Large intestine (tissue), 3 donors: ENCODE measurements around the gene HSPB8. TPM values are rescaled to one million over a fixed set of nuclear protein-coding genes. Genes with fewer than 3 reads are reported as not detected.
"Not testable (repeated sequence)": the region's sequence is repeated elsewhere in the genome, so short reads cannot be mapped to it uniquely, and the experiment has no call there.

Source experiments
- DNase-seq, 2 donors: peaks; one replicate each; pipeline versions ENCODE4 v3.0.0 to v3.0.0-alpha.2; 2013
- H3K27ac ChIP-seq: one replicate; pipeline ENCODE4 v1.5.1; 2013; ENCODE audit warnings: low read length
- H3K27me3 ChIP-seq: 2 replicates; pipeline ENCODE4 v1.6.1; 2013; ENCODE audit warnings: low read length; ENCODE audit not compliant: control insufficient read depth, insufficient read depth
- H3K36me3 ChIP-seq: 2 replicates; pipeline ENCODE4 v1.6.1; 2013; ENCODE audit warnings: low read length; ENCODE audit not compliant: control insufficient read depth, insufficient read depth
- H3K4me1 ChIP-seq: one replicate; pipeline ENCODE4 v1.6.1; 2013; ENCODE audit warnings: low read length; ENCODE audit not compliant: control insufficient read depth, insufficient read depth
- H3K4me3 ChIP-seq: one replicate; pipeline ENCODE4 v1.5.1; 2013; ENCODE audit warnings: low read length
- H3K9me3 ChIP-seq: one replicate; pipeline ENCODE4 v1.6.1; 2013; ENCODE audit warnings: mild to moderate bottlenecking, low read depth, low read length, moderate library complexity; ENCODE audit not compliant: control insufficient read depth
- WGBS: methylation state at CpG from one replicate; pipeline ENCODE4 v1.1.5; 2013; ENCODE audit warnings: low lambda C conversion rate; ENCODE audit not compliant: insufficient coverage; 5-methylcytosine and 5-hydroxymethylcytosine counted together
- polyA plus RNA-seq: library from polyadenylated mRNA; unstranded; fragments of 120-200 nt; gene quantifications from one replicate; pipeline ENCODE4 v1.2.1, GENCODE V29; 2013

Gene HSPB8
- polyA plus RNA-seq, 1 donor = 8.4 TPM

GRCh38 chr12:119204671-119205285 is 26.0 kb downstream of the HSPB8 start:
- no peak overlapping the region for H3K27ac ChIP-seq
- no peaks in the 10 kb centered on the region for H3K4me1 ChIP-seq
- no peaks in the 10 kb centered on the region for H3K36me3 ChIP-seq
- no CpG with 5 or more reads among the region's 7 CpGs for WGBS
- no peaks in the 10 kb centered on the region for H3K27me3 ChIP-seq
- no peak overlapping the region for H3K4me3 ChIP-seq
- H3K9me3 ChIP-seq = no peaks in the 10 kb centered on the region
- no peak for DNase-seq

- Histone ChIP-seq H3K4me1 (no peaks in the 10 kb centered on the region), H3K27ac (no peak overlapping the region), H3K36me3 (no peaks in the 10 kb centered on the region), H3K4me3 (no peak overlapping the region), H3K27me3 (no peaks in the 10 kb centered on the region), H3K9me3 (no peaks in the 10 kb centered on the region)
- no peak for DNase-seq
- no CpG with 5 or more reads among the region's 8 CpGs for WGBS
These were observed 27.8 kb downstream of the HSPB8 start for GRCh38 chr12:119206348-119207062.

GRCh38 chr12:119207063-119207560 is 28.4 kb downstream of the HSPB8 start:
- no peak overlapping the region for H3K27ac ChIP-seq
- no peak for DNase-seq
- H3K4me1 ChIP-seq = no peaks in the 10 kb centered on the region
- H3K9me3 ChIP-seq = no peaks in the 10 kb centered on the region
- H3K36me3 ChIP-seq = no peaks in the 10 kb centered on the region
- WGBS = no CpG with 5 or more reads among the region's 2 CpGs
- no peaks in the 10 kb centered on the region for H3K27me3 ChIP-seq
- H3K4me3 ChIP-seq = no peak overlapping the region

- Histone ChIP-seq H3K27ac (no peak overlapping the region), H3K4me3 (no peak overlapping the region)
These were observed 29.9 kb downstream of the HSPB8 start for GRCh38 chr12:119208626-119209061.

GRCh38 chr12:119211884-119212283 is 33.2 kb downstream of the HSPB8 start:
- WGBS = no CpG with 5 or more reads among the region's 13 CpGs
- no peaks in the 10 kb centered on the region for H3K9me3 ChIP-seq
- no peaks in the 10 kb centered on the region for H3K4me1 ChIP-seq
- DNase-seq = no peak
- no peaks in the 10 kb centered on the region for H3K36me3 ChIP-seq
- H3K27me3 ChIP-seq = no peaks in the 10 kb centered on the region
- H3K4me3 ChIP-seq = no peak overlapping the region
- no peak overlapping the region for H3K27ac ChIP-seq

More at GRCh38 chr12:119208626-119209061, 29.9 kb downstream of the HSPB8 start:
- no peaks in the 10 kb centered on the region for H3K9me3 ChIP-seq
- WGBS = no CpG with 5 or more reads among the region's 6 CpGs
- H3K27me3 ChIP-seq = no peaks in the 10 kb centered on the region
- H3K4me1 ChIP-seq = no peaks in the 10 kb centered on the region
- H3K36me3 ChIP-seq = no peaks in the 10 kb centered on the region
- peak; percentile 53 to 60 for DNase-seq

DNA sequence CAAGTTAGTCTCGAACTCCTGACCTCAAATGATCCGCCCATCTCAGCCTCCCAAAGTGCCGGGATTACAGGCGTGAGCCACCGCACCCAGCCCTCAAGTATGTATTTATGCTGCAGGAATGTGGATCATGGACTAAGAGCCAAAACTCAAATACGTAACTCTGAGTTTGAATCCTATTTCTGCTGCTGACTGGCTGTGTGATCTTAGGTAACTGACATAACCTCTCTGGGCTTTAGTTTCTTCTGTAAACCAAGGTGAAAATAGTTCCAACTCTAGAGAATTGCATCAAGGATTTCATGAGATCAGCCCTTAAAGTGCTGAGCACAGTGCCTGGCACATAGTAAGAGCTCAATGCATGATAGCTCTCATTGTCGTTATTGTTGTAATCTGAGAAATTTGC is 37.4 kb downstream of the HSPB8 start:
- no peaks in the 10 kb centered on the region for H3K36me3 ChIP-seq
- no peak for DNase-seq
- no peak overlapping the region for H3K27ac ChIP-seq
- peaks cover 3% of the 10 kb centered on the region for H3K9me3 ChIP-seq
- H3K4me3 ChIP-seq = no peak overlapping the region
- H3K4me1 ChIP-seq = no peaks in the 10 kb centered on the region
- WGBS = no CpG with 5 or more reads among the region's 7 CpGs
- H3K27me3 ChIP-seq = no peaks in the 10 kb centered on the region

DNA sequence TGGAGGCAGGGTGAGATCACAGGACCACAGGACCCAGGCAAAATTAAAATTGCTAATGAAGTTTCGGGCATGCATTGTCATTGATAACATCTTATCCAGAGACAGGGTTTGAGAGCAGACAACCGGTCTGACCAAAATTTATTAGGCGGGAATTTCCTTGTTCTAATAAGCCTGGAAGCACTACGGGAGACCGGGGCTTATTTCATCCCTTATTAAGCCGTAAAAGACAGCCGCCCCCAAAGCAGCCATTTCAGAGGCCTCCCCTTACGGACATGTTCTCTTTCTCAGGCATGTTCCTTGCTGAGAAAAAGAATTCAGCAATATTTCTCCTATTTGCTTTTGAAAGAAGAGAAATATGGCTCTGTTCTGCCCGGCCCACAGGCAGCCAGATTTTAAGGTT is 40.1 kb downstream of the HSPB8 start:
- H3K9me3 ChIP-seq, H3K4me1 ChIP-seq, H3K27ac ChIP-seq, DNase-seq, H3K4me3 ChIP-seq, H3K27me3 ChIP-seq, H3K36me3 ChIP-seq: not testable (repeated sequence)
- 100% methylated on average over 1 of the region's 9 CpGs for WGBS

DNA sequence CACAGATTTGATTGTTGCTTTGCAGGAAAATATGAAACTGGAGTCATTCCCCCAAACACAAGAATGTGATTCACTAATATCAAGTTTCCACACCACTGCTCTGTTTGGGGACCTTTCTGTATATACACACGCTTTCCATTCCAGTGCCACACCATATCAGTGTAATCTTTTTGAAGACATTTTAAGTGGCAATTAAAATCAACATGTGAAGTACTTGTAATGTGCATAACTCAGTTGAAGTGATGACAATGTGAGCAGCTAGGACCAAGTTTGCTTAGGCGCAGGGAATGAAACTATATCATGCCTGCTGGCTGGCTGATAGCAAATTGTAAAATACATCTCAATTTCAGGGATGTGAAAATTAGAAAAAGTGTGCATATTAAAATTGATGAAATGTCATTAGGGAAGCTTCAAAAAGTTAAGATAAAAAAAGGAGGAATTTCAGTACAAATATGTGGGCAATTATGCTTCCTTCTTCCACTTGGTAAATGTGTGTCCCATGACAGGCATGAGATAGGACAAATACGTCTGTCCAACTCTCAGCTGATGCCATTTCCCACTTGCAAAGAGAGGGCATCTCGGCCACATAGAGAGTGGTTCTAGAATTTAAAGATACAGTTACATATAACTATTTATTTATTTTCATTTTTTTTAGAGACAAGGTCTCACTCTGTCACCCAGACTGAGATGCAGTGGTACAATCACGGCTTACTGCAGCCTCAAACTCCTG is 43.7 kb downstream of the HSPB8 start:
- 86% methylated on average over 1 of the region's 5 CpGs for WGBS
- H3K36me3 ChIP-seq = no peaks in the 10 kb centered on the region
- peaks cover 3% of the 10 kb centered on the region for H3K9me3 ChIP-seq
- H3K27ac ChIP-seq = no peak overlapping the region
- no peaks in the 10 kb centered on the region for H3K27me3 ChIP-seq
- H3K4me1 ChIP-seq = no peaks in the 10 kb centered on the region
- DNase-seq = no peak
- H3K4me3 ChIP-seq = no peak overlapping the region

GRCh38 chr12:119225454-119225853 is 46.7 kb downstream of the HSPB8 start:
- H3K4me3 ChIP-seq = no peak overlapping the region
- DNase-seq = no peak
- no CpG with 5 or more reads among the region's 4 CpGs for WGBS
- no peak overlapping the region for H3K27ac ChIP-seq
- no peaks in the 10 kb centered on the region for H3K36me3 ChIP-seq
- no peaks in the 10 kb centered on the region for H3K4me1 ChIP-seq
- no peaks in the 10 kb centered on the region for H3K9me3 ChIP-seq
- no peaks in the 10 kb centered on the region for H3K27me3 ChIP-seq

DNA sequence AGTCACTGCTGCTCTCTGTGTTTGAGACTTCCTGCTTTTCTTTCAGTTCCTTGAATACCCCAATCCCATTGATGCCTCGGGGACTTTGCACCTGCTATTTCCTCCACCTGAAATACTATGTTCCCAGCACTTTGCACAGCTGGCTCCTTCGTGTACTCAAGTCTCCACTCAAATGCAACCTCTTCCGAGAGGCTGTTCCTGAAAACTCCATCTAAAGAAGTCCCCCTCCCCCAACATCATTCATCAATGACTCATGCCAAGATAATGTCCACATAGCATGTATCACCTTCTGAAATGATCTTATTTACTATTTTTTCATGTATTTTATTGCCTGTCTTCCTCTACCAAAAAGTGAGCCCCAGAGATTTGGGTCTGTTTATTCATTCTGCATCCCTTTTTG is 48.6 kb downstream of the HSPB8 start:
- no peak for DNase-seq
- Histone ChIP-seq H3K27me3 (no peaks in the 10 kb centered on the region), H3K4me3 (no peak overlapping the region), H3K4me1 (no peaks in the 10 kb centered on the region), H3K9me3 (no peaks in the 10 kb centered on the region), H3K36me3 (no peaks in the 10 kb centered on the region), H3K27ac (no peak overlapping the region)
- WGBS = no CpG with 5 or more reads among the region's 3 CpGs
